SK-N-SH (cell line): ENCODE results near the gene ZNF526. TPM values are rescaled to one million over a fixed set of nuclear protein-coding genes. Genes with fewer than 3 reads are reported as not detected.

Source experiments
- CTCF ChIA-PET: fragments of 300-600, 350-600 bp; formaldehyde crosslinking; extraction: SDS; loops from one replicate; lab custom pipeline; 2021; lab: Yijun Ruan, JAX
- POLR2A ChIA-PET: fragments of 350-600 bp; sonication (Branson Sonifier 250); formaldehyde crosslinking; extraction: SDS; loops from one replicate; lab custom pipeline; 2020; ENCODE audit warnings: antibody characterized with exemption, inconsistent platforms; lab: Yijun Ruan, JAX
- DNase-seq: peaks from one replicate; pipeline ENCODE4 v3.0.0; 2012
- H2AFZ ChIP-seq: fragments of 200-600 bp; sonication (generic); 2 replicates; pipeline ENCODE4 v1.8.1; 2016; ENCODE audit warnings: antibody characterized with exemption, mild to moderate bottlenecking, low read depth
- H3F3A ChIP-seq: fragments of 200-600 bp; sonication (generic); replicated peaks from 2 replicates; pipeline ENCODE3; 2016; ENCODE audit warnings: antibody characterized with exemption, mild to moderate bottlenecking; ENCODE audit not compliant: insufficient read depth
- H3K27ac ChIP-seq, 2 experiments: fragments of 200-500 bp in 1 of 2; fragments of 200-600 bp in 1 of 2; sonication (Bioruptor generic) in 1 of 2; sonication (generic), shearing (Covaris generic) in 1 of 2; 2 replicates each; pipeline versions ENCODE4 v1.5.1 to v1.6.1; 2014 to 2016; ENCODE audit warnings: low read depth in 2 of 2, inconsistent platforms in 1 of 2, low read length in 1 of 2, mild to moderate bottlenecking in 1 of 2, mixed read lengths in 1 of 2
- H3K27me3 ChIP-seq: fragments of 200-600 bp; sonication (generic), shearing (Covaris generic); 2 replicates; pipeline ENCODE4 v1.6.1; 2016; ENCODE audit warnings: mixed run types; ENCODE audit not compliant: insufficient read depth
- H3K36me3 ChIP-seq, 2 experiments: fragments of 200-500 bp in 1 of 2; fragments of 200-600 bp in 1 of 2; sonication (Bioruptor generic) in 1 of 2; sonication (generic) in 1 of 2; replicated peaks in 1 of 2; 2 replicates each; pipeline versions ENCODE3 to v1.5.1; 2014 to 2016; ENCODE audit warnings: low read length in 1 of 2, mild to moderate bottlenecking in 1 of 2; ENCODE audit not compliant: insufficient read depth in 2 of 2, control insufficient read depth in 1 of 2
- H3K4me1 ChIP-seq, 2 experiments: fragments of 200-500 bp in 1 of 2; fragments of 200-600 bp in 1 of 2; sonication (Bioruptor generic) in 1 of 2; sonication (generic), shearing (Covaris generic) in 1 of 2; 2 replicates each; pipeline versions ENCODE4 v1.5.1 to v1.6.1; 2014 to 2016; ENCODE audit warnings: low read depth in 1 of 2, low read length in 1 of 2, mixed run types in 1 of 2; ENCODE audit not compliant: insufficient read depth in 2 of 2, control insufficient read depth in 1 of 2
- H3K4me2 ChIP-seq: fragments of 200-600 bp; sonication (generic), shearing (Covaris generic); 2 replicates; pipeline ENCODE4 v1.6.1; 2017; ENCODE audit warnings: mixed run types
- H3K4me3 ChIP-seq, 2 experiments: fragments of 200-500 bp in 1 of 2; fragments of 200-600 bp in 1 of 2; sonication (Bioruptor generic) in 1 of 2; sonication (generic), shearing (Covaris generic) in 1 of 2; 2 replicates each; pipeline versions ENCODE4 v1.5.1 to v1.8.1; 2014 to 2016; ENCODE audit warnings: low read depth in 2 of 2, inconsistent platforms in 1 of 2, low read length in 1 of 2, mild to moderate bottlenecking in 1 of 2, mixed read lengths in 1 of 2, moderate library complexity in 1 of 2
- H3K79me2 ChIP-seq: fragments of 200-600 bp; sonication (generic); 2 replicates; pipeline ENCODE4 v1.8.1; 2017; ENCODE audit warnings: mild to moderate bottlenecking; ENCODE audit not compliant: insufficient read depth
- H3K9ac ChIP-seq: fragments of 200-600 bp; sonication (generic); 2 replicates; pipeline ENCODE4 v1.6.1; 2017; ENCODE audit warnings: mixed run types
- H3K9me2 ChIP-seq: fragments of 200-600 bp; sonication (generic); 2 replicates; pipeline ENCODE4 v1.6.1; 2017; ENCODE audit warnings: mixed run types
- H3K9me3 ChIP-seq: fragments of 200-600 bp; sonication (generic); 2 replicates; pipeline ENCODE4 v1.6.1; 2017; ENCODE audit warnings: mixed run types, mild to moderate bottlenecking, moderate library complexity
- H4K20me1 ChIP-seq: fragments of 200-600 bp; sonication (generic); 2 replicates; pipeline ENCODE4 v1.6.1; 2017; ENCODE audit warnings: mild to moderate bottlenecking, mixed run types; ENCODE audit not compliant: insufficient read depth
- CHD2 ChIP-seq: fragments of 150-350 bp; IDR thresholded peaks from 2 replicates; pipeline ENCODE4 v1.6.1; 2018; ENCODE audit warnings: low read length; ENCODE audit not compliant: partially characterized antibody
- ELF1 ChIP-seq: IDR thresholded peaks from 2 replicates; pipeline ENCODE4 v1.4.0; 2012
- FOSL2 ChIP-seq: IDR thresholded peaks from 2 replicates; pipeline ENCODE4 v1.4.0; 2012; ENCODE audit warnings: low read depth, mild to moderate bottlenecking, moderate library complexity, borderline replicate concordance
- GABPA ChIP-seq: IDR thresholded peaks from 2 replicates; pipeline ENCODE4 v1.4.0; 2012; ENCODE audit warnings: low read depth, mild to moderate bottlenecking
- GATA2 ChIP-seq: sonication (generic); formaldehyde crosslinking; IDR thresholded peaks from 2 replicates; pipeline ENCODE4 v1.5.0; 2020; ENCODE audit warnings: mild to moderate bottlenecking, missing genetic modification reagents
- MXI1 ChIP-seq: IDR thresholded peaks from 2 replicates; pipeline ENCODE4 v1.6.1; 2012; ENCODE audit warnings: mild to moderate bottlenecking, low read depth, low read length, improper control_type of control experiment
- POLR2AphosphoS5 ChIP-seq: IDR thresholded peaks from 2 replicates; pipeline ENCODE4 v1.6.1; 2012; ENCODE audit warnings: low read depth, low read length
- SMC3 ChIP-seq: IDR thresholded peaks from 2 replicates; pipeline ENCODE4 v1.6.1; 2012; ENCODE audit warnings: low read depth, low read length, improper control_type of control experiment
- TCF12 ChIP-seq: IDR thresholded peaks from 2 replicates; pipeline ENCODE4 v1.4.0; 2012
- TEAD4 ChIP-seq: IDR thresholded peaks from 2 replicates; pipeline ENCODE4 v1.4.0; 2012; ENCODE audit warnings: mild to moderate bottlenecking, borderline replicate concordance; ENCODE audit not compliant: insufficient read depth
- WGBS: methylation state at CpG from one replicate; pipeline ENCODE4 v1.1.6; 2017; ENCODE audit warnings: low lambda C conversion rate; 5-methylcytosine and 5-hydroxymethylcytosine counted together
- polyA plus RNA-seq, 3 experiments: library from polyadenylated mRNA; depleted of rRNA; stranded (reverse); fragments of >200 nt; gene quantifications; 2 replicates each; pipeline ENCODE4 v1.2.3, GENCODE V29; 2012
- TF ChIP-seq, protein P1 (sequence below): IDR thresholded peaks from 2 replicates; pipeline ENCODE4; 2012
- TF ChIP-seq, protein P2 (sequence below): IDR thresholded peaks from 2 replicates; pipeline ENCODE4 v1.6.1; 2012; ENCODE audit warnings: mild to moderate bottlenecking, low read depth, low read length, moderate library complexity
- TF ChIP-seq, protein P3 (sequence below): fragments of 150-350 bp; IDR thresholded peaks from 2 replicates; pipeline ENCODE4 v1.6.1; 2016; ENCODE audit warnings: mild to moderate bottlenecking, low read depth, low read length

Gene ZNF526
- polyA plus RNA-seq, 1 of the 3 experiments (the other 2 are of a cell fraction), result 3.5 TPM

DNA sequence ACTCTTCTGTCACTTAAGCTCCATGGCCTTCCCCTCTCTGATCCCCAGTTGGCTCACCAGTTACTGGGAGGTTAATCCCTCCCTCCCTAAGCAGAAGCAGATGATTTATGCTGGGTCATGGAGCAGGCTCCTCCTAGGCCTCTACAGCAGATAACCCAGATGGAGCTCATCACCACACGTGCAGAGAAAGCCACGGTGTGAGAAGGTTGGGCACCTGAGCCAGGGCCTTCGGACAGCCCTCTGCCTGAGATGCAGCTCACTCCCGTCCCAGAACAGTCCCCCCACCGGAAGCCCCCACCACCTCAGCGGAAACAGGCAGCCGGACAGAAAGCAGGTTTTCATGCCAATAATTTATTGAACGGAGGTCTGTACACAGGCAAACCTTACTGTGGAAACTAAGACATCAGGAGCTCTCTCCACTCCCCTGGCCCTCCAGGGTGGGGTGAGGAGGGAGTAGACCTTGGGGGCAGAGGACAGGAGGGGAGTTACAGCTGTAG, 9.8 kb downstream of the ZNF526 start:
- H3K4me3 ChIP-seq, result no peak overlapping the region
- POLR2A ChIA-PET, result interaction anchor here (0.8 to 1.4 kb wide), 5 partner anchors 10 to 167 kb away, joined by 3 to 7 read pairs (median 3); partner anchors contain the start of gene ZNF526
- no peak for TF ChIP-seq CHD2
- TF ChIP-seq, protein P1, sequence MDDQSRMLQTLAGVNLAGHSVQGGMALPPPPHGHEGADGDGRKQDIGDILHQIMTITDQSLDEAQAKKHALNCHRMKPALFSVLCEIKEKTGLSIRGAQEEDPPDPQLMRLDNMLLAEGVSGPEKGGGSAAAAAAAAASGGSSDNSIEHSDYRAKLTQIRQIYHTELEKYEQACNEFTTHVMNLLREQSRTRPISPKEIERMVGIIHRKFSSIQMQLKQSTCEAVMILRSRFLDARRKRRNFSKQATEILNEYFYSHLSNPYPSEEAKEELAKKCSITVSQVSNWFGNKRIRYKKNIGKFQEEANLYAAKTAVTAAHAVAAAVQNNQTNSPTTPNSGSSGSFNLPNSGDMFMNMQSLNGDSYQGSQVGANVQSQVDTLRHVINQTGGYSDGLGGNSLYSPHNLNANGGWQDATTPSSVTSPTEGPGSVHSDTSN, result peak; percentile 24
- no peaks in the 10 kb centered on the region for H3K9me2 ChIP-seq
- H2AFZ ChIP-seq, result no peak overlapping the region
- peaks cover 30 to 76% of the 10 kb centered on the region in 2 experiments for H3K36me3 ChIP-seq
- H3K9me3 ChIP-seq, result no peaks in the 10 kb centered on the region
- H3K79me2 ChIP-seq, result peaks cover 17% of the 10 kb centered on the region; the same call in 1 of the 2 replicates
- peaks cover 44% of the 10 kb centered on the region for H4K20me1 ChIP-seq
- no peak overlapping the region for H3K4me2 ChIP-seq
- H3K27me3 ChIP-seq, result no peaks in the 10 kb centered on the region
- H3K27ac ChIP-seq, result no peak overlapping the region
- no peak overlapping the region for H3K9ac ChIP-seq
- 83% methylated on average over 8 of the region's 8 CpGs for WGBS
- H3F3A ChIP-seq, result peaks cover 31% of the 10 kb centered on the region
- H3K4me1 ChIP-seq, result no peaks in the 10 kb centered on the region; a peak in 2 of 4 replicates
- DNase-seq, result no peak
- CTCF ChIA-PET, result interaction anchor here (0.8 to 1.8 kb wide), 5 partner anchors 9 to 67 kb away, joined by 3 to 5 read pairs (median 3); partner anchors contain the start of gene ZNF526

DNA sequence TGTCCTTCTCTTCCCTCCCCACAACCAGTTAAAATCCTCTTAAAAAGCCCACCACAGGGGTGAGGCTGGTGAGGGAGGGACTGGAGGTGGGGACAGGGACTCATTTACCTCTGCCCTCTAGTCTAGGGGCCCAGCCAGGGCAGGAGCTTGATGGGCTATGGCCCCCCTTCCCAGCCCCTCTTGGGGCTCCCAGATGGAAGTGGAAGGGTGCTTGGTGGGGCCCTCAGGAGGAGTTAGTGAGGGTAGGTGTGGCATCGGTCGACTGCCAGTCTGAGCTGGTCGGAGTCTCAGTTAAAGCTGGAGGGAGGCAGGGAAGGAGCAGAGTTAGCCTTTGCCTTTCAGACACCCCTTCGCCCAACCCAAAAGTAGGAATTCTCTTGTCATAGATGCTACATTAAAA, 10.5 kb downstream of the ZNF526 start:
- Histone ChIP-seq H3K4me2 (no peak overlapping the region), H3K27ac (no peak overlapping the region), H4K20me1 (peaks cover 44% of the 10 kb centered on the region), H3K27me3 (no peaks in the 10 kb centered on the region), H2AFZ (no peak overlapping the region), H3K4me3 (no peak overlapping the region), H3K4me1 (no peaks in the 10 kb centered on the region; a peak in 2 of 4 replicates), H3K9me3 (no peaks in the 10 kb centered on the region), H3K9ac (no peak overlapping the region), H3K79me2 (peaks cover 21% of the 10 kb centered on the region; the same call in 1 of the 2 replicates), H3K36me3 (peaks cover 30 to 74% of the 10 kb centered on the region in 2 experiments), H3K9me2 (no peaks in the 10 kb centered on the region), H3F3A (peaks cover 31% of the 10 kb centered on the region)
- TF ChIP-seq GABPA (no peak), SMC3 (no peak), ELF1 (no peak), FOSL2 (no peak), MXI1 (no peak), POLR2AphosphoS5 (no peak), GATA2 (CRISPR knock-in tag) (no peak), TCF12 (no peak), TEAD4 (no peak)
- TF ChIP-seq, protein P2, sequence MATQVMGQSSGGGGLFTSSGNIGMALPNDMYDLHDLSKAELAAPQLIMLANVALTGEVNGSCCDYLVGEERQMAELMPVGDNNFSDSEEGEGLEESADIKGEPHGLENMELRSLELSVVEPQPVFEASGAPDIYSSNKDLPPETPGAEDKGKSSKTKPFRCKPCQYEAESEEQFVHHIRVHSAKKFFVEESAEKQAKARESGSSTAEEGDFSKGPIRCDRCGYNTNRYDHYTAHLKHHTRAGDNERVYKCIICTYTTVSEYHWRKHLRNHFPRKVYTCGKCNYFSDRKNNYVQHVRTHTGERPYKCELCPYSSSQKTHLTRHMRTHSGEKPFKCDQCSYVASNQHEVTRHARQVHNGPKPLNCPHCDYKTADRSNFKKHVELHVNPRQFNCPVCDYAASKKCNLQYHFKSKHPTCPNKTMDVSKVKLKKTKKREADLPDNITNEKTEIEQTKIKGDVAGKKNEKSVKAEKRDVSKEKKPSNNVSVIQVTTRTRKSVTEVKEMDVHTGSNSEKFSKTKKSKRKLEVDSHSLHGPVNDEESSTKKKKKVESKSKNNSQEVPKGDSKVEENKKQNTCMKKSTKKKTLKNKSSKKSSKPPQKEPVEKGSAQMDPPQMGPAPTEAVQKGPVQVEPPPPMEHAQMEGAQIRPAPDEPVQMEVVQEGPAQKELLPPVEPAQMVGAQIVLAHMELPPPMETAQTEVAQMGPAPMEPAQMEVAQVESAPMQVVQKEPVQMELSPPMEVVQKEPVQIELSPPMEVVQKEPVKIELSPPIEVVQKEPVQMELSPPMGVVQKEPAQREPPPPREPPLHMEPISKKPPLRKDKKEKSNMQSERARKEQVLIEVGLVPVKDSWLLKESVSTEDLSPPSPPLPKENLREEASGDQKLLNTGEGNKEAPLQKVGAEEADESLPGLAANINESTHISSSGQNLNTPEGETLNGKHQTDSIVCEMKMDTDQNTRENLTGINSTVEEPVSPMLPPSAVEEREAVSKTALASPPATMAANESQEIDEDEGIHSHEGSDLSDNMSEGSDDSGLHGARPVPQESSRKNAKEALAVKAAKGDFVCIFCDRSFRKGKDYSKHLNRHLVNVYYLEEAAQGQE, result no peak
- TF ChIP-seq, protein P3, sequence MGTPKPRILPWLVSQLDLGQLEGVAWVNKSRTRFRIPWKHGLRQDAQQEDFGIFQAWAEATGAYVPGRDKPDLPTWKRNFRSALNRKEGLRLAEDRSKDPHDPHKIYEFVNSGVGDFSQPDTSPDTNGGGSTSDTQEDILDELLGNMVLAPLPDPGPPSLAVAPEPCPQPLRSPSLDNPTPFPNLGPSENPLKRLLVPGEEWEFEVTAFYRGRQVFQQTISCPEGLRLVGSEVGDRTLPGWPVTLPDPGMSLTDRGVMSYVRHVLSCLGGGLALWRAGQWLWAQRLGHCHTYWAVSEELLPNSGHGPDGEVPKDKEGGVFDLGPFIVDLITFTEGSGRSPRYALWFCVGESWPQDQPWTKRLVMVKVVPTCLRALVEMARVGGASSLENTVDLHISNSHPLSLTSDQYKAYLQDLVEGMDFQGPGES, result no peak
- DNase-seq, result no peak
- WGBS, result 89% methylated on average over 4 of the region's 4 CpGs
- ChIA-PET POLR2A (interaction anchor here (0.8 to 1.0 kb wide), 2 partner anchors 10 to 11 kb away, joined by 3 read pairs; partner anchors contain the start of gene ZNF526), CTCF (interaction anchor here (1.0 to 1.4 kb wide), 3 partner anchors 10 to 50 kb away, joined by 3 read pairs; partner anchors contain the start of gene ZNF526)
